Measurements from ENCODE around the gene ETNK2.

GRCh38 chr1:204091787-204092312 lies 60.0 kb downstream of the ETNK2 start:
- TF ChIP-seq ZNF274 (IDR thresholded peaks at IDR 0.05; ENCODE audit: low read depth, low read length): no peak
- no peak for TF ChIP-seq SUZ12 (IDR thresholded peaks at IDR 0.05; ENCODE audit: extremely low read depth, insufficient read depth, insufficient read length)
- no peak for TF ChIP-seq YY1 (IDR thresholded peaks at IDR 0.05; ENCODE audit: insufficient read depth, insufficient read length)

Data from NT2/D1 (cell line).